Mucosa of rectum (tissue), 2 donors: Measurements from ENCODE around the gene PRSS35.

ENCODE experiments used
- H3K27ac ChIP-seq, 2 donors: one replicate each; pipeline ENCODE4 v1.7.0; 2013; ENCODE audit warnings: inconsistent platforms in 2 of 2, low read depth in 2 of 2, low read length in 2 of 2
- H3K27me3 ChIP-seq, 2 donors: one replicate each; pipeline ENCODE4 v1.7.0; 2013; ENCODE audit warnings: low read length in 2 of 2; ENCODE audit not compliant: control insufficient read depth in 2 of 2, insufficient read depth in 2 of 2
- H3K36me3 ChIP-seq, 2 donors: one replicate each; pipeline ENCODE4 v1.7.0; 2013; ENCODE audit warnings: low read length in 2 of 2; ENCODE audit not compliant: control insufficient read depth in 2 of 2, insufficient read depth in 2 of 2
- H3K4me1 ChIP-seq, 2 donors: one replicate each; pipeline ENCODE4 v1.7.0; 2013; ENCODE audit warnings: low read length in 2 of 2, mild to moderate bottlenecking in 1 of 2; ENCODE audit not compliant: control insufficient read depth in 2 of 2, insufficient read depth in 2 of 2
- H3K4me3 ChIP-seq, 2 donors: one replicate each; pipeline ENCODE4 v1.7.0; 2013; ENCODE audit warnings: low read length in 2 of 2
- H3K9ac ChIP-seq, 2 donors: one replicate each; pipeline ENCODE4 v1.7.0; 2013; ENCODE audit warnings: low read length in 2 of 2, low read depth in 1 of 2, mild to moderate bottlenecking in 1 of 2
- H3K9me3 ChIP-seq, 2 donors: one replicate each; pipeline ENCODE4 v1.7.0; 2013; ENCODE audit warnings: low read length in 2 of 2; ENCODE audit not compliant: control insufficient read depth in 2 of 2
- donor health status: healthy.
- donor health status: Normal muscosa, but diverticular disease.

The PRSS35 gene, protein sequence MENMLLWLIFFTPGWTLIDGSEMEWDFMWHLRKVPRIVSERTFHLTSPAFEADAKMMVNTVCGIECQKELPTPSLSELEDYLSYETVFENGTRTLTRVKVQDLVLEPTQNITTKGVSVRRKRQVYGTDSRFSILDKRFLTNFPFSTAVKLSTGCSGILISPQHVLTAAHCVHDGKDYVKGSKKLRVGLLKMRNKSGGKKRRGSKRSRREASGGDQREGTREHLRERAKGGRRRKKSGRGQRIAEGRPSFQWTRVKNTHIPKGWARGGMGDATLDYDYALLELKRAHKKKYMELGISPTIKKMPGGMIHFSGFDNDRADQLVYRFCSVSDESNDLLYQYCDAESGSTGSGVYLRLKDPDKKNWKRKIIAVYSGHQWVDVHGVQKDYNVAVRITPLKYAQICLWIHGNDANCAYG

DNA sequence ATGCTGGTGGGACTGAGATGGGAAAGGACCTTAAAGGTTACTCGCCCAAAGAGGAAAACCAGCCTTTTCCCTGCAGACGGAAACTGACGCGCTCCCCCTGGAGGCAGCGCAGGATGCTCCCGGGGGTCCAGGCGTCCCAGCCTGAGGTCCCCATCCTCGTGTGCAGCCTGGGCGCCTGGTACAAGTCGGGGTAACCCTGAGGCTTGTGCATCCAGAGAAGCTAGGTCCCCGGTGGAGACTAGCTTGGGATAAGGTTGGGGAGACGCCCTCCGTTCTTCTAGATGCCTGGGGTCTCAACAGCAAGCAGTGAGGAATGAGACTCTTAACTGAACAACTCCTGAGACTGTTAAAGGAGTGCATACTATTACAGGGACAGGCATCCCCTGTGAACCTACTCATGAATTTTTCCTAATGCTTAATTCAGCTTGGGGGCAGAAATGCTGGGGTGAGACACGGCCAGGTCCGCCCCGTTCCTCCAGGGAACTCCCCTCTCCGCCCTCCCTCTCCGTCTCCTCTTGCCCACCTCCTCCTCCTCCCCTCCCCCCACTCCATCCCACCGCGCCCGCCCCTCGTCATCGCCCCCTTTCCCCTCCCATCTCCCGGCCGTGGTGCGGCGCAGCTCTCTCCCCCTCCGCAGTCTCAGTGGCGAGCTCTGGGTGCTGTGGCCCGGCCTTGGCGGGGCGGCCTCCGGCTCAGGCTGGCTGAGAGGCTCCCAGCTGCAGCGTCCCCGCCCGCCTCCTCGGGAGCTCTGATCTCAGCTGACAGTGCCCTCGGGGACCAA, at the start of gene PRSS35:
Gene PRSS35 (plus strand): TSS at position 634 of the 781 bp plus-strand sequence. CDS start 10,908 bp downstream, outside the sequence.
- no peaks in the 10 kb centered on the region for H3K27me3 ChIP-seq
- H3K4me3 ChIP-seq, result peak within 1 kb of the TSS; percentile 41 to 63
- peaks cover 2 to 8% of the 10 kb centered on the region in 2 donors for H3K4me1 ChIP-seq
- no peak within 1 kb of the TSS for H3K27ac ChIP-seq
- no peaks in the 10 kb centered on the region for H3K36me3 ChIP-seq
- H3K9me3 ChIP-seq, result no peaks in the 10 kb centered on the region
- H3K9ac ChIP-seq, result no peak within 1 kb of the TSS

- Histone ChIP-seq H3K36me3 (no peaks in the 10 kb centered on the region), H3K27ac (peak overlapping the region; percentile 53 to 72), H3K9ac (no peak overlapping the region), H3K27me3 (no peaks in the 10 kb centered on the region), H3K9me3 (no peaks in the 10 kb centered on the region), H3K4me3 (no peak overlapping the region), H3K4me1 (peaks cover 8 to 9% of the 10 kb centered on the region in 2 donors)
Observed at GRCh38 chr6:83463886-83464285, 48.4 kb upstream of the PRSS35 start.

DNA sequence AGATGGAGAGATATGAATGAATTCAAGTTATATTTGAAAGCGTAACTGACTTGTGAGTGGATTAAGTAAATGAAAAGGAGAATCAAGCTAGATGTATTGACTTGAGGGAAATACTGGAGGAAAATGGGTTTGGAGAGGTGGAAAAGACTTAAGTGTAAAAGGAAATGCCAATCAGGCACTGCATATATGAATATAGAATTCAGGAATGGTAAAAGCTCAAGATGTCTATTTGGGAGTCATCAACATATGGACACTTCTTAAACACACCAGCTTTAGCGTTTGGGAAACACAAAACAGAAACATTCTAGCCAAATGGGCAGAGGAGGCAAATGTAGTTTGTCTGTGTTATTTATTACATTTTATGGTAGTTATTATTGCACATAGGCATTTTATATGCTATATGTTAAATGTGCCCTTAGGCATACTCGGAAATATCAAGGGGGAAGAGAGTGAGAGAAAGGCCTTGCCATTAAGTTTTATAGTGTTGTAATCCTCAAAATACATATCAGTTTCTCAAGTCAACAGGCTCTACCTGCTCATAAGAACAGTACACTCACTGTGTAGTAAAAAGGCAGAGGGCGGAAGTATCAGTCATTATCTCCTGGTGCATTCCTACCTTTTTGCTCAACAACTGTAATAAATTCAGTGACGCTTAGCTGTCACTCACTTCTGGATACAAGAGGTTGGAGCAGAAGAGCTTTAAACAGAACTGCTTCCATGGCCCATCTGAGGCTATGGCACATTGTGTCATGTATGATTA, 47.8 kb upstream of the PRSS35 start:
- Histone ChIP-seq H3K4me3 (no peak overlapping the region), H3K27ac (peak overlapping the region; percentile 53 to 72), H3K9ac (no peak overlapping the region), H3K36me3 (no peaks in the 10 kb centered on the region), H3K9me3 (no peaks in the 10 kb centered on the region), H3K4me1 (peaks cover 8 to 9% of the 10 kb centered on the region in 2 donors), H3K27me3 (no peaks in the 10 kb centered on the region)

DNA sequence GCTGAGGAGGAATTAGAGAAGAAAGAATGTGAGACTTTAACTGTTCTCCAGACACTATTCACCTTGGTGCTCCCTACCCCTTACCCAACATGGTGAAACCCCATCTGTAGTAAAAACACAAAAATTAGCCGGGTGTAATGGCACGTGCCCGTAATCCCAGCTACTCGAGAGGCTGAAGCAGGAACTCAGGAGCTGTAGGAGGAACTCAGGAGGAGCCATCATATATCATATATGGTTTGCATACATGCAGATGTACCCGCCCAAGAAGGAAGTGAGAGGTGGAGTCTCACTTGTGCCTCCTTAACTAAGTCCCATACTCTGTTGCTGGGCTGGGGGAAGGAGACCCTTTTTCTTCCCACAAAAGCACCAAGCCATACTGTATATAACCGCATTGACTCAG, 46.0 kb upstream of the PRSS35 start:
- Histone ChIP-seq H3K4me1 (peaks cover 8 to 9% of the 10 kb centered on the region in 2 donors), H3K9me3 (no peaks in the 10 kb centered on the region), H3K36me3 (no peaks in the 10 kb centered on the region), H3K9ac (no peak overlapping the region), H3K27me3 (no peaks in the 10 kb centered on the region), H3K27ac (no peak overlapping the region), H3K4me3 (no peak overlapping the region)

DNA sequence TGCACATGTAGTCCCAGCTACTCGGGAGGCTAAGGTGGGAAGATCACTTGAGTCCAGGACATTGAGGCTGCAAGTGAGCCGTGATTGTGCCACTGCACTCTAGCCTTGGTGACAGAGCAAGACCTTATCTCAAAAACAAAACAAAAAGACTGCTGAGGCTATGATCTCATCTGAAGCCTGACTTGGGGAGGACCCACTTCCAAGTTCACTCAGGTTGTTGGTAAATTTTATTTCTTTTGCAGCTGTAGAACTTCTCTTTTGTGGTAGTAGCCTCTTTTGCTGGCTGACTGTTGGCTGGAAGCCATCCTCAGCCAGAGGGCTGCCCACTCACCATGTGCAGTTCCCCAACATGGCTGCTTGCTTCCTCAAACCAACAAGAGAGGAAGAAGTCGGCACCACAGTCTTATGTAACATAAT, 44.7 kb upstream of the PRSS35 start:
- H3K27me3 ChIP-seq, result no peaks in the 10 kb centered on the region
- no peak overlapping the region for H3K4me3 ChIP-seq
- H3K36me3 ChIP-seq, result no peaks in the 10 kb centered on the region
- peaks cover 8 to 9% of the 10 kb centered on the region in 2 donors for H3K4me1 ChIP-seq
- no peaks in the 10 kb centered on the region for H3K9me3 ChIP-seq
- H3K27ac ChIP-seq, result no peak overlapping the region
- no peak overlapping the region for H3K9ac ChIP-seq

DNA sequence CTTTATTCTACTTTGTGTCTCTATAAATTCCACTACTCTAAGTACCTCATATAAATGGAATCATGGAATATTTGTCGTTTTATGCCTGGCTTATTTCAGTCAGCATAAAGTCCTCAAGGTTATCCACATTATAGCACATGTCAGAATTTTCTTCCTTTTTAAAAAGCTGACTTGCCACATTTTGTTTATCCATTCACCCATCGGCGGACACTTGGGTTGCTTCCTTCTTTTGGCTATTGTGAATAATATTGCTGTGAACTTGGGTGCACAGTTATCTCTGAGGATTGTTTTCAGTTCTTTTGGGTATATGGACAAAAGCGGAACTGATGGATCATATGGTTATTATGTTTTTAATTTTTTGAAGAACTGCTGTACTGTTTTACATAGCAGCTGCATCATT, 42.3 kb upstream of the PRSS35 start:
- peaks cover 0 to 5% of the 10 kb centered on the region in 2 donors for H3K4me1 ChIP-seq

DNA sequence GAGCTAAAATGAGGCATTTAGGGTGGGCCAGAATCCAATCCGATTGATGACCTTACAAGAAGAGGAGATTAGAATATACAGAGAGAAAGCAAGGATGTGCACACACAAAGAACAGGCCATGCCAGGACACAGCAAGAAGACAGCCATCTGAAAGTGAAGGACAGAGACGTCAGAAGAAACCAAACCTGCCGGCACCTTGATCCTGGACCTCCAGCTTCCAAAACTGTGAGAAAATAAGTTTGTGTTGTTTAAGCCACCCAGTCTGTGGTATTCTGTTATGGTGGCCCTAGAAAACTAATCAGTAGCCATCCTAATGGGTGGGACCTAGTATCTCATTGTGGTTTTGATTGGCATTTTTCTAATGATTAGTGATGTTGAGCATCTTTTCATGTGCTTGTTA, 41.7 kb upstream of the PRSS35 start:
- H3K9ac ChIP-seq, result no peak overlapping the region
- no peak overlapping the region for H3K4me3 ChIP-seq
- no peak overlapping the region for H3K27ac ChIP-seq
- no peaks in the 10 kb centered on the region for H3K9me3 ChIP-seq
- H3K4me1 ChIP-seq, result peaks cover 0 to 2% of the 10 kb centered on the region in 2 donors
- no peaks in the 10 kb centered on the region for H3K27me3 ChIP-seq
- no peaks in the 10 kb centered on the region for H3K36me3 ChIP-seq

More for the DNA sequence above, 42.3 kb upstream of the PRSS35 start:
- H3K36me3 ChIP-seq, result no peaks in the 10 kb centered on the region
- no peaks in the 10 kb centered on the region for H3K9me3 ChIP-seq
- no peak overlapping the region for H3K4me3 ChIP-seq
- no peak overlapping the region for H3K27ac ChIP-seq
- H3K9ac ChIP-seq, result no peak overlapping the region
- H3K27me3 ChIP-seq, result no peaks in the 10 kb centered on the region

DNA sequence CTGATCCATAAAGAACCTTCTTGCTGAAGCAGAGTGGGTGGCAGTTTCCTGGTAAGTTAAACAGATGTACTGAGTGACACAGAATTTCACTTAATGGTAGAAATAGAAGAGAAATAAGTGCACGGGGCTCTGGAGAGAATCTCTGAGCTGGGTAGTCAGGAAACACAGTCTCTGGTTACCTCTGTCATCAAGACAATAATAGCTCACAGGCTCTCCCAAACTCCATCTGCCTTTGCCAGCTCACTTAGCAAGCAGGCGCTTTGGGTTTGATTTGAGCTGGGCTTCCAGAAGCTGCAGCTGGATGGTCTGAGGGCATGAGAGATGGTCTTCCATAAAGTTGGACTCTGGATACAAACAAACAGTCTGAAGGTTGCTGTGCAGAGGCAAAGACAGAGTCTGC, 39.6 kb upstream of the PRSS35 start:
- Histone ChIP-seq H3K4me1 (no peaks in the 10 kb centered on the region), H3K27me3 (no peaks in the 10 kb centered on the region), H3K27ac (no peak overlapping the region), H3K36me3 (no peaks in the 10 kb centered on the region), H3K9ac (no peak overlapping the region), H3K4me3 (no peak overlapping the region), H3K9me3 (no peaks in the 10 kb centered on the region)

- no peak overlapping the region for H3K4me3 ChIP-seq
- H3K27me3 ChIP-seq, result no peaks in the 10 kb centered on the region
- H3K36me3 ChIP-seq, result no peaks in the 10 kb centered on the region
- no peaks in the 10 kb centered on the region for H3K9me3 ChIP-seq
- no peak overlapping the region for H3K9ac ChIP-seq
- H3K4me1 ChIP-seq, result no peaks in the 10 kb centered on the region
- no peak overlapping the region for H3K27ac ChIP-seq
Observed at GRCh38 chr6:83474309-83474708, 38.0 kb upstream of the PRSS35 start.
